Subcutaneous abdominal adipose tissue (tissue), 5 donors: ENCODE measurements around the gene SYNGR4.

ENCODE experiments used
- H3K27ac ChIP-seq: one replicate; pipeline ENCODE4 v1.7.0; 2013; ENCODE audit warnings: low read depth, mild to moderate bottlenecking, inconsistent platforms, low read length, moderate library complexity
- H3K27me3 ChIP-seq, 5 donors: one replicate each; pipeline ENCODE4 v1.7.0; 2013; ENCODE audit warnings: low read length in 5 of 5, inconsistent platforms in 1 of 5; ENCODE audit not compliant: control insufficient read depth in 5 of 5, insufficient read depth in 4 of 5
- H3K36me3 ChIP-seq, 5 donors: one replicate each; pipeline ENCODE4 v1.7.0; 2013; ENCODE audit warnings: low read length in 5 of 5; ENCODE audit not compliant: control insufficient read depth in 5 of 5, insufficient read depth in 5 of 5
- H3K4me1 ChIP-seq, 5 donors: one replicate each; pipeline ENCODE4 v1.7.0; 2013; ENCODE audit warnings: low read length in 5 of 5, mild to moderate bottlenecking in 3 of 5, moderate library complexity in 1 of 5; ENCODE audit not compliant: control insufficient read depth in 5 of 5, insufficient read depth in 5 of 5
- H3K4me3 ChIP-seq, 5 donors: one replicate each; pipeline ENCODE4 v1.7.0; 2013; ENCODE audit warnings: low read length in 5 of 5, low read depth in 1 of 5
- H3K9ac ChIP-seq, 5 donors: one replicate each; pipeline ENCODE4 v1.7.0; 2013; ENCODE audit warnings: low read length in 5 of 5, mild to moderate bottlenecking in 4 of 5, moderate library complexity in 3 of 5
- H3K9me3 ChIP-seq, 5 donors: one replicate each; pipeline ENCODE4 v1.7.0; 2013; ENCODE audit warnings: low read length in 5 of 5; ENCODE audit not compliant: control insufficient read depth in 5 of 5
- donor health status: healthy.
- donor health status: healthy.
- donor health status: healthy.
- donor health status: healthy.
- donor health status: healthy.

The SYNGR4 gene

GRCh38 chr19:48341515-48342413 lies 22.4 kb upstream of the SYNGR4 start:
- Histone ChIP-seq H3K27me3 (no peaks in the 10 kb centered on the region), H3K36me3 (peaks cover 0 to 25% (median 7%) of the 10 kb centered on the region in 5 donors), H3K27ac (no peak overlapping the region), H3K4me1 (no peaks in the 10 kb centered on the region), H3K9me3 (no peaks in the 10 kb centered on the region), H3K4me3 (no peak overlapping the region), H3K9ac (no peak overlapping the region)

- Histone ChIP-seq H3K27me3 (no peaks in the 10 kb centered on the region), H3K4me1 (no peaks in the 10 kb centered on the region), H3K9me3 (no peaks in the 10 kb centered on the region), H3K36me3 (peaks cover 0 to 25% (median 7%) of the 10 kb centered on the region in 5 donors), H3K27ac (no peak overlapping the region), H3K4me3 (no peak overlapping the region), H3K9ac (no peak overlapping the region)
These were observed 21.8 kb upstream of the SYNGR4 start for GRCh38 chr19:48342414-48342738.

- Histone ChIP-seq H3K9ac (no peak overlapping the region), H3K9me3 (no peaks in the 10 kb centered on the region), H3K4me1 (peaks cover 0 to 2% (median 0%) of the 10 kb centered on the region in 5 donors), H3K27ac (no peak overlapping the region), H3K27me3 (no peaks in the 10 kb centered on the region), H3K36me3 (peaks cover 0 to 25% (median 7%) of the 10 kb centered on the region in 5 donors), H3K4me3 (no peak overlapping the region)
These were observed 21.2 kb upstream of the SYNGR4 start for GRCh38 chr19:48342841-48343540.

- Histone ChIP-seq H3K9me3 (no peaks in the 10 kb centered on the region), H3K9ac (no peak overlapping the region), H3K27me3 (no peaks in the 10 kb centered on the region), H3K36me3 (peaks cover 0 to 19% (median 7%) of the 10 kb centered on the region in 5 donors), H3K27ac (no peak overlapping the region), H3K4me1 (peaks cover 0 to 6% (median 0%) of the 10 kb centered on the region in 5 donors), H3K4me3 (no peak overlapping the region)
These were observed 19.3 kb upstream of the SYNGR4 start for GRCh38 chr19:48344892-48345291.

GRCh38 chr19:48346191-48346590 lies 18.0 kb upstream of the SYNGR4 start:
- no peak overlapping the region for H3K9ac ChIP-seq
- no peaks in the 10 kb centered on the region for H3K9me3 ChIP-seq
- H3K27ac ChIP-seq = no peak overlapping the region
- H3K4me3 ChIP-seq = no peak overlapping the region
- peaks cover 0 to 15% (median 7%) of the 10 kb centered on the region in 5 donors for H3K36me3 ChIP-seq
- peaks cover 0 to 6% (median 0%) of the 10 kb centered on the region in 5 donors for H3K4me1 ChIP-seq
- no peaks in the 10 kb centered on the region for H3K27me3 ChIP-seq

GRCh38 chr19:48348045-48348444 lies 16.1 kb upstream of the SYNGR4 start:
- H3K4me1 ChIP-seq = peaks cover 0 to 6% (median 0%) of the 10 kb centered on the region in 5 donors
- no peaks in the 10 kb centered on the region for H3K9me3 ChIP-seq
- H3K36me3 ChIP-seq = peaks cover 0 to under 1% (median 0%) of the 10 kb centered on the region in 5 donors
- no peak overlapping the region for H3K27ac ChIP-seq
- no peak overlapping the region for H3K4me3 ChIP-seq
- no peaks in the 10 kb centered on the region for H3K27me3 ChIP-seq
- no peak overlapping the region for H3K9ac ChIP-seq

- no peaks in the 10 kb centered on the region for H3K27me3 ChIP-seq
- no peaks in the 10 kb centered on the region for H3K9me3 ChIP-seq
- H3K4me3 ChIP-seq = no peak overlapping the region
- H3K27ac ChIP-seq = no peak overlapping the region
- H3K4me1 ChIP-seq = peaks cover 0 to 6% (median 0%) of the 10 kb centered on the region in 5 donors
- no peaks in the 10 kb centered on the region for H3K36me3 ChIP-seq
- no peak overlapping the region for H3K9ac ChIP-seq
These were observed 15.4 kb upstream of the SYNGR4 start for GRCh38 chr19:48348737-48349136.

- Histone ChIP-seq H3K4me3 (no peak overlapping the region), H3K27ac (no peak overlapping the region), H3K27me3 (no peaks in the 10 kb centered on the region), H3K36me3 (peaks cover 0 to 6% (median 0%) of the 10 kb centered on the region in 5 donors), H3K9ac (no peak overlapping the region), H3K4me1 (peaks cover 0 to 6% (median 0%) of the 10 kb centered on the region in 5 donors), H3K9me3 (no peaks in the 10 kb centered on the region)
These were observed 13.3 kb upstream of the SYNGR4 start for GRCh38 chr19:48350856-48351255.

GRCh38 chr19:48351341-48351752 lies 12.8 kb upstream of the SYNGR4 start:
- Histone ChIP-seq H3K27me3 (no peaks in the 10 kb centered on the region), H3K36me3 (peaks cover 0 to 6% (median 0%) of the 10 kb centered on the region in 5 donors), H3K4me1 (peaks cover 0 to 6% (median 0%) of the 10 kb centered on the region in 5 donors), H3K9ac (no peak overlapping the region), H3K9me3 (no peaks in the 10 kb centered on the region), H3K4me3 (no peak overlapping the region), H3K27ac (no peak overlapping the region)

- no peaks in the 10 kb centered on the region for H3K27me3 ChIP-seq
- H3K9me3 ChIP-seq = no peaks in the 10 kb centered on the region
- H3K4me1 ChIP-seq = no peaks in the 10 kb centered on the region
These were observed 10.5 kb upstream of the SYNGR4 start for GRCh38 chr19:48353677-48354076.

More at GRCh38 chr19:48353677-48354076, 10.5 kb upstream of the SYNGR4 start:
- no peak overlapping the region for H3K9ac ChIP-seq
- no peak overlapping the region for H3K27ac ChIP-seq
- no peak overlapping the region for H3K4me3 ChIP-seq
- peaks cover 0 to 9% (median 0%) of the 10 kb centered on the region in 5 donors for H3K36me3 ChIP-seq
